Stimulated activated CD4-positive, alpha-beta T cell treated with anti-CD3 and anti-CD28 coated beads, TNF-alpha, amount 100 ng/mL, for 24 hours (primary cell): ENCODE measurements around the gene SPTBN5.
A peak's percentile ranks its signal among the peaks of the same experiment; 100 is the strongest.

Experiments used
- DNase-seq, 3 experiments: peaks; one replicate each; pipeline ENCODE4 v3.0.0-alpha.2; 2020; ENCODE audit warnings: low read depth in 3 of 3

The SPTBN5 gene

GRCh38 chr15:41903782-41904181 is 9.9 kb upstream of the SPTBN5 start:
- no peak for DNase-seq

GRCh38 chr15:41901431-41901830 is 7.6 kb upstream of the SPTBN5 start:
- no peak for DNase-seq

GRCh38 chr15:41900526-41901380 is 6.9 kb upstream of the SPTBN5 start:
- DNase-seq, result no peak

GRCh38 chr15:41899854-41900442 is 6.1 kb upstream of the SPTBN5 start:
- no peak for DNase-seq

GRCh38 chr15:41897363-41897799 is 3.5 kb upstream of the SPTBN5 start:
- DNase-seq, result no peak

GRCh38 chr15:41896566-41896965 is 2.7 kb upstream of the SPTBN5 start:
- DNase-seq, result no peak

- no peak for DNase-seq
These were observed 2.1 kb upstream of the SPTBN5 start for GRCh38 chr15:41895957-41896356.

- DNase-seq, result no peak
These were observed 1.6 kb upstream of the SPTBN5 start for GRCh38 chr15:41895491-41895890.

GRCh38 chr15:41894791-41895463 is 1.1 kb upstream of the SPTBN5 start:
- peak; percentile 43 to 69 (median 43) for DNase-seq

GRCh38 chr15:41894251-41894790 is 468 bp upstream of the SPTBN5 start:
- no peak for DNase-seq

- DNase-seq, result no peak
These were observed 1.0 kb downstream of the SPTBN5 start for GRCh38 chr15:41892621-41893421.

- DNase-seq, result no peak
These were observed 1.9 kb downstream of the SPTBN5 start for GRCh38 chr15:41891946-41892345.

- DNase-seq, result no peak
These were observed 2.6 kb downstream of the SPTBN5 start for GRCh38 chr15:41891226-41891625.

GRCh38 chr15:41890050-41890690 is 3.7 kb downstream of the SPTBN5 start:
- DNase-seq, result no peak

- no peak for DNase-seq
These were observed 5.1 kb downstream of the SPTBN5 start for GRCh38 chr15:41888662-41889253.

GRCh38 chr15:41887893-41888292 is 6.0 kb downstream of the SPTBN5 start:
- DNase-seq, result no peak

- DNase-seq, result no peak
These were observed 6.7 kb downstream of the SPTBN5 start for GRCh38 chr15:41887161-41887560.

GRCh38 chr15:41886741-41887140 is 7.1 kb downstream of the SPTBN5 start:
- DNase-seq, result no peak

GRCh38 chr15:41885841-41886240 is 8.0 kb downstream of the SPTBN5 start:
- no peak for DNase-seq

- no peak for DNase-seq
These were observed 8.5 kb downstream of the SPTBN5 start for GRCh38 chr15:41885321-41885720.

GRCh38 chr15:41884458-41884857 is 9.4 kb downstream of the SPTBN5 start:
- no peak for DNase-seq
